CD14-positive monocyte (primary cell): ENCODE results near the gene GRIFIN. TPM values are rescaled to one million over a fixed set of nuclear protein-coding genes. Genes with fewer than 3 reads are reported as not detected.

ENCODE experiments used
- DNase-seq, 3 donors: peaks; one replicate each; pipeline ENCODE4 v3.0.0-alpha.2; 2011 to 2022
- H2AFZ ChIP-seq: 2 replicates; pipeline ENCODE4 v1.6.0; 2012; ENCODE audit warnings: mild to moderate bottlenecking, low read depth, low read length, inconsistent platforms; ENCODE audit not compliant: insufficient read depth, poor library complexity, severe bottlenecking
- H3K27ac ChIP-seq, 2 donors: 1 replicate in 1 of 2; 2 replicates in 1 of 2; pipeline ENCODE4 v1.5.1; 2012 to 2013; ENCODE audit warnings: low read length in 2 of 2, control low read depth in 1 of 2, inconsistent platforms in 1 of 2, low read depth in 1 of 2, mild to moderate bottlenecking in 1 of 2
- H3K27me3 ChIP-seq, 2 donors: one replicate each; pipeline versions ENCODE4 v1.6.0 to v1.6.1; 2011 to 2013; ENCODE audit warnings: low read length in 2 of 2; ENCODE audit not compliant: control insufficient read depth in 2 of 2, insufficient read depth in 2 of 2
- H3K36me3 ChIP-seq, 2 donors: replicated peaks in 1 of 2; 1 replicate in 1 of 2; 2 replicates in 1 of 2; pipeline versions ENCODE4 v1.5.1 to v1.6.1; 2012 to 2013; ENCODE audit warnings: low read length in 2 of 2, control low read depth in 1 of 2, inconsistent platforms in 1 of 2, mild to moderate bottlenecking in 1 of 2; ENCODE audit not compliant: insufficient read depth in 2 of 2, control insufficient read depth in 1 of 2
- H3K4me1 ChIP-seq, 2 donors: 1 replicate in 1 of 2; 2 replicates in 1 of 2; pipeline versions ENCODE4 v1.5.1 to v1.6.1; 2012 to 2013; ENCODE audit warnings: low read length in 2 of 2, control low read depth in 1 of 2, inconsistent platforms in 1 of 2, mild to moderate bottlenecking in 1 of 2, moderate library complexity in 1 of 2; ENCODE audit not compliant: insufficient read depth in 2 of 2, control insufficient read depth in 1 of 2
- H3K4me2 ChIP-seq: replicated peaks from 2 replicates; pipeline ENCODE3; 2012; ENCODE audit warnings: low read length, moderate library complexity, mild to moderate bottlenecking; ENCODE audit not compliant: poor library complexity, severe bottlenecking; ENCODE audit errors: extremely low read depth
- H3K4me3 ChIP-seq, 3 experiments: fragments of 200-600 bp in 1 of 3; sonication (generic) in 1 of 3; replicated peaks in 1 of 3; 1 replicate in 2 of 3; 2 replicates in 1 of 3; pipeline ENCODE4 v1.5.1; 2011 to 2013; ENCODE audit warnings: low read length in 3 of 3, mild to moderate bottlenecking in 3 of 3, control low read depth in 2 of 3, low read depth in 2 of 3, inconsistent platforms in 1 of 3, moderate library complexity in 1 of 3
- H3K79me2 ChIP-seq: 2 replicates; pipeline ENCODE4 v1.6.0; 2012; ENCODE audit warnings: mild to moderate bottlenecking, control low read depth, inconsistent platforms, low read length, moderate library complexity; ENCODE audit not compliant: insufficient read depth
- H3K9ac ChIP-seq: 2 replicates; pipeline ENCODE4 v1.6.0; 2017; ENCODE audit warnings: low read length, mild to moderate bottlenecking; ENCODE audit not compliant: insufficient read depth, poor library complexity, severe bottlenecking
- H3K9me3 ChIP-seq, 2 donors: replicated peaks in 1 of 2; 1 replicate in 1 of 2; 2 replicates in 1 of 2; pipeline versions ENCODE4 v1.5.1 to v1.6.1; 2012 to 2013; ENCODE audit warnings: low read length in 2 of 2, control low read depth in 1 of 2; ENCODE audit not compliant: control insufficient read depth in 1 of 2, insufficient read depth in 1 of 2
- H4K20me1 ChIP-seq: 2 replicates; pipeline ENCODE4 v1.6.0; 2012; ENCODE audit warnings: mild to moderate bottlenecking, low read length, control low read depth, moderate library complexity; ENCODE audit not compliant: insufficient read depth
- H3K27ac Mint-ChIP-seq, 7 donors: one replicate each; pipeline ENCODE4 v1.8.0; 2020; ENCODE audit warnings: mild to moderate bottlenecking in 7 of 7, mixed read lengths in 7 of 7, moderate library complexity in 6 of 7, inconsistent platforms in 2 of 7
- H3K27me3 Mint-ChIP-seq, 3 donors: one replicate each; pipeline ENCODE4 v1.8.0; 2021 to 2022; ENCODE audit warnings: low read depth in 3 of 3, mild to moderate bottlenecking in 3 of 3, mixed read lengths in 3 of 3, moderate library complexity in 3 of 3, inconsistent platforms in 1 of 3
- H3K36me3 Mint-ChIP-seq, 2 donors: one replicate each; pipeline ENCODE4 v1.8.0; 2020; ENCODE audit warnings: mixed read lengths in 2 of 2, inconsistent platforms in 1 of 2, mild to moderate bottlenecking in 1 of 2
- H3K4me1 Mint-ChIP-seq: one replicate; pipeline ENCODE4 v1.8.0; 2020; ENCODE audit warnings: mild to moderate bottlenecking, mixed read lengths
- H3K4me3 Mint-ChIP-seq, 2 donors: one replicate each; pipeline ENCODE4 v1.8.0; 2020; ENCODE audit warnings: mild to moderate bottlenecking in 2 of 2, mixed read lengths in 2 of 2, moderate library complexity in 1 of 2
- H3K9me3 Mint-ChIP-seq, 7 donors: one replicate each; pipeline ENCODE4 v1.8.0; 2020 to 2022; ENCODE audit warnings: mixed read lengths in 7 of 7, mild to moderate bottlenecking in 6 of 7, moderate library complexity in 6 of 7, inconsistent platforms in 2 of 7
- WGBS: methylation state at CpG from one replicate; pipeline ENCODE4 v1.1.5; 2013; ENCODE audit warnings: missing lambda C conversion rate; ENCODE audit not compliant: insufficient coverage; 5-methylcytosine and 5-hydroxymethylcytosine counted together
- intact Hi-C, 2 donors: fragments of 100-400 bp; cut with micrococcal nuclease; formaldehyde crosslinking; loops; one replicate each; pipeline versions ENCODE4 v1.15.0 to v1.15.1; 2023
- polyA plus RNA-seq, 3 donors: library from polyadenylated mRNA; depleted of rRNA in 1 of 3; unstranded in 2 of 3; stranded (reverse) in 1 of 3; fragments of 300-500 nt in 2 of 3; fragments of >200 nt in 1 of 3; fragmentation: Illumina TruSeq in 2 of 3; gene quantifications; 1 replicate in 2 of 3; 2 replicates in 1 of 3; pipeline ENCODE4 v1.2.3, GENCODE V29; 2012 to 2021
- TF ChIP-seq, protein P1 (sequence below): fragments of 200-600 bp; IDR thresholded peaks from one replicate; pipeline ENCODE4 v1.8.0; 2022; ENCODE audit warnings: antibody characterized with exemption, mild to moderate bottlenecking

GRIFIN gene
- polyA plus RNA-seq, 3 donors, result not detected

DNA sequence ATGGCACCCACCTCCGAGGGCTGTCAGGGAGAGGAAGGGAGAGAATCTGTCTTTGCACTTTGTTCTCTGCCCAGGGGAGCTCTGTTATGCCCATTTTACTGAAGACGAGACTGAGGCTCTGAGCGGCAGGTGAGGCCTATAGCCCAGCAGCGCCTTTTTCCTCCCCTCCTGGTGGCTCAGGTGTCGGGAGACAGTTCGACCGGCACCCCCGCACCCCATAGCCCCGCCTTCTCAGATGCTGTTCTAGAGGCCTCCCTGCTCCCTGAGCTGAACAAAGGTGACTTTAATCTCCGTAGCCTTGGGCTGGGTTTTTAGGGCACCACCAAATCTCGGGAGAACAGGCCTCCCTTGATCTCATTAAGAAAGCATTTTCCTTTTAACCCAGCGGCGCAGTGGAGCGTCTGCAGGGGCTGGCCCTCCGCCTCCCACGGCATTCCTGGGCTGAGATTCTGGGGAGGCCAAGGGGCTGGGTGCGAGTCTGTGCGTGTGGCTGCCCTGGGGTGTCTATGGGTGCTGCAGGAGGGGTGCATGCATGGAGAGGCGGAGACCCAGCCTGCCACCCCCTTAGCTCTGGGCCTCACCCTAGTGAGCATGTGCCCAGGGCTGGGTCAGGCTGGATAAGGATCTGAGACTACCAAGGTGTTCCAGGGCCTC lies 46.7 kb upstream of the GRIFIN start:
- Histone ChIP-seq H3K4me1 (peaks cover 70 to 74% of the 10 kb centered on the region in 2 donors), H3K79me2 (peaks cover 78% of the 10 kb centered on the region), H3K36me3 (peaks cover 42 to 58% of the 10 kb centered on the region in 2 donors), H2AFZ (no peak overlapping the region), H3K4me3 (peak overlapping the region; percentile 93 to 100 (median 94)), H3K27me3 (no peaks in the 10 kb centered on the region), H3K9ac (peak overlapping the region; percentile 89), H3K4me2 (peak overlapping the region; percentile 97), H4K20me1 (peaks cover 78% of the 10 kb centered on the region), H3K27ac (peak overlapping the region; percentile 79 to 100), H3K9me3 (no peaks in the 10 kb centered on the region)
- H3K4me1 Mint-ChIP-seq, result peaks cover 66% of the 10 kb centered on the region
- H3K27me3 Mint-ChIP-seq, result peaks cover 0 to 4% (median 1%) of the 10 kb centered on the region in 3 donors
- H3K9me3 Mint-ChIP-seq, result peaks cover 0 to 2% (median 0%) of the 10 kb centered on the region in 7 donors
- peak overlapping the region; percentile 91 to 95 (median 93) for H3K27ac Mint-ChIP-seq
- TF ChIP-seq, protein P1, sequence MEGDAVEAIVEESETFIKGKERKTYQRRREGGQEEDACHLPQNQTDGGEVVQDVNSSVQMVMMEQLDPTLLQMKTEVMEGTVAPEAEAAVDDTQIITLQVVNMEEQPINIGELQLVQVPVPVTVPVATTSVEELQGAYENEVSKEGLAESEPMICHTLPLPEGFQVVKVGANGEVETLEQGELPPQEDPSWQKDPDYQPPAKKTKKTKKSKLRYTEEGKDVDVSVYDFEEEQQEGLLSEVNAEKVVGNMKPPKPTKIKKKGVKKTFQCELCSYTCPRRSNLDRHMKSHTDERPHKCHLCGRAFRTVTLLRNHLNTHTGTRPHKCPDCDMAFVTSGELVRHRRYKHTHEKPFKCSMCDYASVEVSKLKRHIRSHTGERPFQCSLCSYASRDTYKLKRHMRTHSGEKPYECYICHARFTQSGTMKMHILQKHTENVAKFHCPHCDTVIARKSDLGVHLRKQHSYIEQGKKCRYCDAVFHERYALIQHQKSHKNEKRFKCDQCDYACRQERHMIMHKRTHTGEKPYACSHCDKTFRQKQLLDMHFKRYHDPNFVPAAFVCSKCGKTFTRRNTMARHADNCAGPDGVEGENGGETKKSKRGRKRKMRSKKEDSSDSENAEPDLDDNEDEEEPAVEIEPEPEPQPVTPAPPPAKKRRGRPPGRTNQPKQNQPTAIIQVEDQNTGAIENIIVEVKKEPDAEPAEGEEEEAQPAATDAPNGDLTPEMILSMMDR, result no peak
- intact Hi-C loops, result loop anchor here (5.0 to 10.0 kb wide), 4 partner anchors 34 to 988 kb away; partner anchors contain the start of genes BRAT1 (in 2 of the 2), IQCE (in 2 of the 2), TTYH3 (in 2 of the 2) and GRIFIN (in 1 of the 2)
- H3K4me3 Mint-ChIP-seq, result peak overlapping the region; percentile 98 to 99
- DNase-seq, result no peak
- 47% methylated on average over 17 of the region's 19 CpGs for WGBS
- H3K36me3 Mint-ChIP-seq, result peaks cover 41 to 57% of the 10 kb centered on the region in 2 donors

DNA sequence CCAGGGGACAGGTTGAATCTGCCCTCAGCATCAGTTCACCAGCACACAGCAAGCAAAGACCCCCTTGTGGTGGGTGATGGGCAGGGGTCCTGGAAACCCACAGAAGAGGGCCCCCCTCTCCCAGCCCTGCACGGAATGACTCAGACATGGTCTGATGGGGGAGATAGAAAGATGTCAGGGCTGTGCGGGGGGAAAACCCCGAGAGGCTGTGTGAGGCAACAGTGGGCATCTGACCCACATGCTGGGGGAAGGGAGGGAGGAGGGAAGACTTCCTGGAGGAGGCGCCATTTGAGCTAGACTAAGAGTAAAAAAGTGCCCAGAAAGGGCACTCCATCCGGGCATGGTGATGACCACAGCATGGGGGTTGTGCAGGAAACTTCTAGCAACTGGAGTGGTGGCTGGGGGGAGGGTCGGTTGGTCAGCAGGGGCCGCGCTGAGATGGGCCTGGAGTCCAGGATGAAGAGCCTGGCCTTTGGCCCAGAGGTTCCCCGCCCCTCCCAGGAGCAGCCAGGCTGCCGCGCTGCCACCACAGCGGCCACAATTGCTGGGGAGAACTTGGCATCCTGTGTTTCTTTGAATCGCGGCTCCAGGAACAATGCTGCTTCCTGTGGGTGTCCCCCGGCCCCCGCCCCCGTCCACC lies 45.9 kb upstream of the GRIFIN start:
- Histone ChIP-seq H3K36me3 (peaks cover 36 to 51% of the 10 kb centered on the region in 2 donors), H3K9ac (peak overlapping the region; percentile 89), H3K79me2 (peaks cover 72% of the 10 kb centered on the region), H3K4me1 (peaks cover 62 to 67% of the 10 kb centered on the region in 2 donors), H3K4me3 (peak overlapping the region; percentile 93 to 100 (median 94)), H3K27ac (peak overlapping the region; percentile 79 to 100), H3K9me3 (no peaks in the 10 kb centered on the region), H3K4me2 (peak overlapping the region; percentile 97), H4K20me1 (peaks cover 71% of the 10 kb centered on the region), H2AFZ (no peak overlapping the region), H3K27me3 (no peaks in the 10 kb centered on the region)
- peaks cover 0 to 4% (median 3%) of the 10 kb centered on the region in 3 donors for H3K27me3 Mint-ChIP-seq
- peaks cover 33 to 48% of the 10 kb centered on the region in 2 donors for H3K36me3 Mint-ChIP-seq
- TF ChIP-seq, protein P1, result no peak
- 1% methylated on average over 10 of the region's 17 CpGs for WGBS
- peaks cover 63% of the 10 kb centered on the region for H3K4me1 Mint-ChIP-seq
- H3K9me3 Mint-ChIP-seq, result peaks cover 0 to 2% (median 0%) of the 10 kb centered on the region in 7 donors
- intact Hi-C loops, result loop anchor here (5.0 to 10.0 kb wide), 4 partner anchors 35 to 987 kb away; partner anchors contain the start of genes BRAT1 (in 2 of the 2), IQCE (in 2 of the 2), TTYH3 (in 2 of the 2) and GRIFIN (in 1 of the 2)
- peak; percentile 78 to 92 (median 82) for DNase-seq
- H3K4me3 Mint-ChIP-seq, result peak overlapping the region; percentile 98 to 99
- H3K27ac Mint-ChIP-seq, result peak overlapping the region; percentile 91 to 95 (median 93)
